CD4-positive, alpha-beta memory T cell (primary cell): Measurements from ENCODE around the gene BCAS4. TPM values are rescaled to one million over a fixed set of nuclear protein-coding genes. Genes with fewer than 3 reads are reported as not detected.

Experiments
- CTCF ChIA-PET: fragments of 350-600 bp; sonication (Branson Sonifier 250); formaldehyde crosslinking; loops from one replicate; lab custom pipeline; 2021; ENCODE audit warnings: inconsistent platforms; ENCODE audit not compliant: partially characterized antibody; lab: Charles Lee
- POLR2A ChIA-PET: fragments of 350-600 bp; sonication (Branson Sonifier 250); formaldehyde crosslinking; loops from one replicate; lab custom pipeline; 2021; ENCODE audit not compliant: partially characterized antibody; lab: Charles Lee
- DNase-seq, 5 donors: peaks; one replicate each; pipeline versions ENCODE4 v3.0.0 to v3.0.0-alpha.2; 2020 to 2022; ENCODE audit warnings: mixed read lengths in 1 of 5
- H3K27ac ChIP-seq: one replicate; pipeline ENCODE4 v1.7.0; 2013; ENCODE audit warnings: low read depth, low read length
- H3K27me3 ChIP-seq: 2 replicates; pipeline ENCODE4 v1.7.0; 2013; ENCODE audit warnings: mild to moderate bottlenecking, low read length, moderate library complexity; ENCODE audit not compliant: insufficient read depth
- H3K36me3 ChIP-seq: 2 replicates; pipeline ENCODE4 v1.7.0; 2013; ENCODE audit warnings: mild to moderate bottlenecking, low read length, moderate library complexity; ENCODE audit not compliant: insufficient read depth
- H3K4me1 ChIP-seq: 2 replicates; pipeline ENCODE4 v1.7.0; 2013; ENCODE audit warnings: mild to moderate bottlenecking, low read length, moderate library complexity; ENCODE audit not compliant: insufficient read depth
- H3K4me3 ChIP-seq, 2 donors: one replicate each; pipeline ENCODE4 v1.7.0; 2013; ENCODE audit warnings: low read length in 2 of 2, mild to moderate bottlenecking in 1 of 2
- H3K9me3 ChIP-seq, 2 donors: one replicate each; pipeline ENCODE4 v1.7.0; 2013; ENCODE audit warnings: low read length in 2 of 2, control low read depth in 1 of 2; ENCODE audit not compliant: control insufficient read depth in 1 of 2
- H3K27ac Mint-ChIP-seq, 7 donors: one replicate each; pipeline ENCODE4 v1.8.0; 2020 to 2021; ENCODE audit warnings: mixed read lengths in 7 of 7, mild to moderate bottlenecking in 6 of 7, inconsistent platforms in 3 of 7, moderate library complexity in 3 of 7
- H3K27me3 Mint-ChIP-seq, 2 donors: one replicate each; pipeline ENCODE4 v1.8.0; 2020 to 2021; ENCODE audit warnings: mixed read lengths in 2 of 2
- H3K36me3 Mint-ChIP-seq, 2 donors: one replicate each; pipeline ENCODE4 v1.8.0; 2020 to 2021; ENCODE audit warnings: mixed read lengths in 2 of 2, inconsistent platforms in 1 of 2, mild to moderate bottlenecking in 1 of 2
- H3K4me1 Mint-ChIP-seq, 4 donors: one replicate each; pipeline ENCODE4 v1.8.0; 2020 to 2021; ENCODE audit warnings: mixed read lengths in 4 of 4, mild to moderate bottlenecking in 1 of 4
- H3K4me3 Mint-ChIP-seq, 8 donors: one replicate each; pipeline ENCODE4 v1.8.0; 2020 to 2021; ENCODE audit warnings: mixed read lengths in 8 of 8, mild to moderate bottlenecking in 7 of 8, moderate library complexity in 6 of 8, inconsistent platforms in 3 of 8
- H3K9me3 Mint-ChIP-seq, 8 donors: one replicate each; pipeline ENCODE4 v1.8.0; 2020 to 2021; ENCODE audit warnings: mixed read lengths in 8 of 8, mild to moderate bottlenecking in 5 of 8, inconsistent platforms in 3 of 8, moderate library complexity in 1 of 8
- intact Hi-C: fragments of 100-400 bp; cut with micrococcal nuclease; formaldehyde crosslinking; loops from one replicate; pipeline ENCODE4 v1.15.1; 2023
- polyA plus RNA-seq, 2 donors: library from polyadenylated mRNA; unstranded; fragments of 300-500 nt; fragmentation: Illumina TruSeq; gene quantifications; one replicate each; pipeline ENCODE4 v1.2.3, GENCODE V29; 2021
- total RNA-seq, 2 experiments: library from RNA; stranded (reverse); gene quantifications; one replicate each; pipeline ENCODE4 v1.2.3, GENCODE V29; 2021

Gene BCAS4, protein sequence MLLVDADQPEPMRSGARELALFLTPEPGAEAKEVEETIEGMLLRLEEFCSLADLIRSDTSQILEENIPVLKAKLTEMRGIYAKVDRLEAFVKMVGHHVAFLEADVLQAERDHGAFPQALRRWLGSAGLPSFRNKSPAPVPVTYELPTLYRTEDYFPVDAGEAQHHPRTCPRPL
- total RNA-seq (10 to 100 TPM; 17.6 to 17.8 TPM), polyA plus RNA-seq (10 to 100 TPM; 10.8 to 14.6 TPM)

DNA sequence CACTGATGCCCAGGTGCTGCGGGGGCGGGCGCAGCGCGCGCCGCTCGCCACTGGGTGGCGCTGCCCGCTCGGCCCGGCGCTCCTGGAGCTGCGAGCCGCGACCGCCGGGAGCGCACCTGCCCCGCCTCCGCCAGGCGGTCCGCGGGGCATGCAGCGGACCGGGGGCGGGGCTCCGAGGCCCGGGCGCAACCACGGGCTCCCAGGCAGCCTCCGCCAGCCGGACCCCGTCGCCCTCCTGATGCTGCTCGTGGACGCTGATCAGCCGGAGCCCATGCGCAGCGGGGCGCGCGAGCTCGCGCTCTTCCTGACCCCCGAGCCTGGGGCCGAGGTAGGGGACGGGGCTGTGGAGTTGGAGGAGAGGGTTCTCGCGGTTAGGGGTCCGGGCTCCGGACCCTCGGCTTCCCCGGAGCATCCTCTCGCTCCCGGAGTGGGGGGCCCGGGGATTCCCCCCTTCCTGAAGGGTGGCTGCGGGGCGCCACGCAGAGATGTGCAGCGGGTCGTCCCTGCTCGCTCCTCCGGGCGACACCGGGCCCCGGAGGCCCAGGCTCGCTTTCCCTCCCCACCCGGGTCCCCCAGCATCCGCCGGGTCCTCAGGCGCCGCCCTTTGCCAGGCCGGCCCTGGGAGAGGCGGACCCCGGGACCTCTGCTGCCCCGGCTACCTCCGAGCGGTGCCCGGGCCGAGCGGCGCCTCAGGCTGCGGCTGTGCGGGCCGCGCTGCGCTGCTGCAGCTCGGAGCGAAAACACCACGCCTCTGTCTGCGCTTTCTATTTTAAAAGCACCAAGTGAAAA is at the start of gene BCAS4:
Gene BCAS4 (plus strand): TSS at position 216 of the 789 bp plus-strand sequence. CDS start 23 bp downstream, at position 239.
- Histone ChIP-seq H3K27me3 (no peaks in the 10 kb centered on the region), H3K4me3 (peak within 1 kb of the TSS; percentile 69 to 78), H3K4me1 (peaks cover 22% of the 10 kb centered on the region), H3K9me3 (no peaks in the 10 kb centered on the region), H3K36me3 (no peaks in the 10 kb centered on the region), H3K27ac (peak within 1 kb of the TSS; percentile 55)
- ChIA-PET CTCF (interaction anchor here (0.7 to 12.5 kb wide), 42 partner anchors 8 to 648 kb away, joined by 3 to 298 read pairs (median 4); partner anchors contain the start of genes ADNP, DPM1, MOCS3 and PARD6B), POLR2A (interaction anchor here (0.6 to 4.6 kb wide), 21 partner anchors 9 to 641 kb away, joined by 3 to 109 read pairs (median 3); partner anchors contain the start of genes ADNP, DPM1, MOCS3 and PARD6B)
- Mint-ChIP-seq H3K36me3 (no peaks in the 10 kb centered on the region), H3K4me3 (peak within 1 kb of the TSS; percentile 82 to 95 (median 90)), H3K4me1 (peaks cover 8 to 13% (median 11%) of the 10 kb centered on the region in 4 donors), H3K27ac (peak within 1 kb of the TSS; percentile 79 to 94 (median 85)), H3K9me3 (no peaks in the 10 kb centered on the region), H3K27me3 (no peaks in the 10 kb centered on the region)
- peak; percentile 76 to 89 (median 86) for DNase-seq
- intact Hi-C loops: loop anchor here (1.0 to 5.0 kb wide), 6 partner anchors 9 to 532 kb away; partner anchors contain the start of genes DPM1, MOCS3 and PARD6B

DNA sequence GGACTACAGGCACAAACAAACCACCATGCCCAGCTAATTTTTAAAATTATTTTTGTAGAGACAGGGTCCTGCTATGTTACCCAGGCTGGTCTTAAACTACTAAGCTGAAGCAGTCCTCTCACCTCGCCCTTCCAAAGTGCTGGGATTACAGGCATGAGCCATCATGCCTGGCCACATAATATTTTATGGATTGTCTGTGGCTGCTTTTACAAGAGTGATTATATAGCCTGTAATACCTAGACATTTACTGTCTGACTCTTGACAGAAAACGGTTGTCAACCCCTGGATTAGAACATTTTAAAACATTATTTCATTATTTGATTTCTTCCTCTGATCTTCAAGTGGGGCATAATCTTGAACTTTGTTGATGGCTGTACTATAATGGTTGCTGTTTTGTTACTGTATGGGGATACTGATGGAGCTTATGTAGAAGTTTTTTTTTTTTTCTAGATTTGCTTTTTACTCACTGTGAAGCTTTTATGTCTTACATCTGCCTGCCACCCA is 49.2 kb upstream of the BCAS4 start:
- H3K9me3 Mint-ChIP-seq: no peaks in the 10 kb centered on the region
- H3K4me1 Mint-ChIP-seq: peaks cover 5 to 19% (median 17%) of the 10 kb centered on the region in 4 donors
- Histone ChIP-seq H3K27me3 (no peaks in the 10 kb centered on the region), H3K36me3 (no peaks in the 10 kb centered on the region), H3K27ac (no peak overlapping the region), H3K4me1 (peaks cover 11% of the 10 kb centered on the region), H3K9me3 (no peaks in the 10 kb centered on the region), H3K4me3 (no peak overlapping the region)
- peaks cover 4 to 35% of the 10 kb centered on the region in 2 donors for H3K36me3 Mint-ChIP-seq
- ChIA-PET CTCF (interaction anchor here (0.6 to 1.3 kb wide), 2 partner anchors 8 to 1543 kb away, joined by 3 read pairs; no protein-coding TSS in a partner anchor), POLR2A (no interaction called here)
- DNase-seq: no peak
- H3K27ac Mint-ChIP-seq: peak overlapping the region in 4 of 7 donors; percentile 3 to 57 (median 23)
- H3K4me3 Mint-ChIP-seq: no peak overlapping the region
- intact Hi-C loops: no loop called here
- no peaks in the 10 kb centered on the region for H3K27me3 Mint-ChIP-seq

GRCh38 chr20:50746138-50746940 is 48.5 kb upstream of the BCAS4 start:
- intact Hi-C loops: no loop called here
- H3K9me3 ChIP-seq: no peaks in the 10 kb centered on the region
- no peaks in the 10 kb centered on the region for H3K27me3 Mint-ChIP-seq

DNA sequence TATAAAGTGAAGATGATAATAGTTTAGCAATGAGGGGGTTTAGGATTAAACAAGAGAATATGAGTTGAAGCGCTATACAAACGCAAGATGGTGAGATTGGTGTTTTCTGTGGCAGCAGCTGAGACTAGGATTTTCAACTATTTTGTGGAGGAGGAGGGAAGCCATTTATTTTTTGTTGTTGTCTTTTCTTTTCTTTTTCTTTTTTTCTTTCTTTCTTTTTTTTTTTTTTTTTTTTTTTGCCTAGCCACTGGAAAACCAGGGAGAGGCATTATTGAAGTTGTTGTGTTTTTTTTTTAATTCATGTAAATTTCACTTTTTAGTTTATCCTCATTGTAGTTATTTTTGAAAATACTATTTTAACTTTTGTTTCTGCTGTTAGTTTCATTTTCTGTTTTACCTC is 47.6 kb upstream of the BCAS4 start:
- Histone ChIP-seq H3K27me3 (no peaks in the 10 kb centered on the region), H3K4me3 (no peak overlapping the region), H3K36me3 (no peaks in the 10 kb centered on the region), H3K4me1 (peaks cover 11% of the 10 kb centered on the region), H3K9me3 (no peaks in the 10 kb centered on the region), H3K27ac (no peak overlapping the region)
- Mint-ChIP-seq H3K4me3 (peak overlapping the region in 2 of 8 donors; percentile 4 to 47), H3K4me1 (peaks cover 4 to 17% (median 12%) of the 10 kb centered on the region in 4 donors), H3K27me3 (no peaks in the 10 kb centered on the region), H3K9me3 (no peaks in the 10 kb centered on the region), H3K27ac (peak overlapping the region in 3 of 7 donors; percentile 19 to 37 (median 23)), H3K36me3 (peaks cover 4 to 29% of the 10 kb centered on the region in 2 donors)
- ChIA-PET POLR2A (no interaction called here), CTCF (interaction anchor here (0.6 to 5.7 kb wide), 2 partner anchors 16 to 580 kb away, joined by 3 to 35 read pairs; partner anchors contain the start of gene PARD6B)
- intact Hi-C loops: no loop called here
- no peak for DNase-seq

More at GRCh38 chr20:50746138-50746940, 48.5 kb upstream of the BCAS4 start:
- Mint-ChIP-seq H3K4me3 (no peak overlapping the region), H3K9me3 (no peaks in the 10 kb centered on the region), H3K4me1 (peaks cover 4 to 17% (median 14%) of the 10 kb centered on the region in 4 donors), H3K27ac (peak overlapping the region in 4 of 7 donors; percentile 3 to 57 (median 32)), H3K36me3 (peaks cover 4 to 32% of the 10 kb centered on the region in 2 donors)
- H3K27me3 ChIP-seq: no peaks in the 10 kb centered on the region
- POLR2A ChIA-PET: no interaction called here
- H3K4me1 ChIP-seq: peaks cover 11% of the 10 kb centered on the region
- no peak overlapping the region for H3K4me3 ChIP-seq
- CTCF ChIA-PET: interaction anchor here (0.6 to 5.7 kb wide), 3 partner anchors 9 to 581 kb away, joined by 3 to 35 read pairs (median 3); partner anchors contain the start of gene PARD6B
- DNase-seq: no peak
- H3K36me3 ChIP-seq: no peaks in the 10 kb centered on the region
- no peak overlapping the region for H3K27ac ChIP-seq

DNA sequence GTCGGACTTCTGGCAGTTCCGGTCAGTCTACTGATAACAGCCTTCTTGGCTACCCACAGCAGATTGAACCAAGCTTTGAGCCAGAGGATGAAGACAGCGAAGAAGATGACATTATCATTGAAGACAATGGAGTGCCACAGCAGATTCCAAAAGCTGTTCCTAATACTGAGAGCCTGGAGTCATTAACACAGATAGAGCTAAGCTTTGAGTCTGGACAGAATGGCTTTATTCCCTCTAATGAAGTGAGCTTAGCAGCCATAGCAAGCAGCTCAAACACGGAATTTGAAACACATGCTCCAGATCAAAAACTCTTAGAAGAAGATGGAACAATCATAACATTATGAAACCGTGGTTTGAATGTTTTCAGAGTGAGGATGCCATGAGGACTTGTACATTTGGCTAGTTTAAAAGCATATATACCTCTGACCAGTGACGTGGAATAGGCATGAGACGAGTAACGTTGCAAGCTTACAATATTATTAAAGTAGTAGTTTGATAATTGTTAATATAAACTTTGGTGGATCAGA is 44.7 kb upstream of the BCAS4 start:
- Mint-ChIP-seq H3K4me3 (no peak overlapping the region), H3K36me3 (peaks cover 0 to 20% of the 10 kb centered on the region in 2 donors), H3K27me3 (no peaks in the 10 kb centered on the region), H3K4me1 (peaks cover 4 to 13% (median 11%) of the 10 kb centered on the region in 4 donors), H3K9me3 (no peaks in the 10 kb centered on the region), H3K27ac (no peak overlapping the region)
- H3K27ac ChIP-seq: no peak overlapping the region
- H3K27me3 ChIP-seq: no peaks in the 10 kb centered on the region
- DNase-seq: no peak
- CTCF ChIA-PET: interaction anchor here (0.5 to 5.7 kb wide), 16 partner anchors 10 to 608 kb away, joined by 3 to 35 read pairs (median 5); partner anchors contain the start of genes ADNP, BCAS4 and PARD6B
- no peaks in the 10 kb centered on the region for H3K36me3 ChIP-seq
- intact Hi-C loops: no loop called here
- POLR2A ChIA-PET: interaction anchor here (1.7 kb wide), 1 partner anchor 19 kb away, joined by 6 read pairs; the partner anchor contains the start of gene PARD6B
- no peak overlapping the region for H3K4me3 ChIP-seq
- no peaks in the 10 kb centered on the region for H3K9me3 ChIP-seq
- peaks cover 11% of the 10 kb centered on the region for H3K4me1 ChIP-seq

GRCh38 chr20:50753152-50753551 is 41.7 kb upstream of the BCAS4 start:
- POLR2A ChIA-PET: no interaction called here
- H3K27me3 Mint-ChIP-seq: no peaks in the 10 kb centered on the region
- CTCF ChIA-PET: interaction anchor here (0.9 to 1.2 kb wide), 2 partner anchors 37 to 250 kb away, joined by 3 read pairs; no protein-coding TSS in a partner anchor
- no peak overlapping the region for H3K4me3 Mint-ChIP-seq
- intact Hi-C loops: no loop called here
- DNase-seq: no peak
- H3K9me3 Mint-ChIP-seq: no peaks in the 10 kb centered on the region
- H3K27ac Mint-ChIP-seq: no peak overlapping the region
- H3K4me1 ChIP-seq: no peaks in the 10 kb centered on the region
- no peak overlapping the region for H3K27ac ChIP-seq
- H3K4me1 Mint-ChIP-seq: no peaks in the 10 kb centered on the region
- no peak overlapping the region for H3K4me3 ChIP-seq
- no peaks in the 10 kb centered on the region for H3K36me3 ChIP-seq
- no peaks in the 10 kb centered on the region for H3K27me3 ChIP-seq
- H3K9me3 ChIP-seq: no peaks in the 10 kb centered on the region
- H3K36me3 Mint-ChIP-seq: peaks cover 0 to 12% of the 10 kb centered on the region in 2 donors
